DOHH2 (cell line): ENCODE measurements around the gene COL4A2.
"Not testable (repeated sequence)": the region's sequence is repeated elsewhere in the genome, so short reads cannot be mapped to it uniquely, and the experiment has no call there.

Source experiments
- H3F3A ChIP-seq: fragments of 200-600 bp; sonication (generic), shearing (Covaris generic); 2 replicates; pipeline ENCODE4 v1.6.0; 2016; ENCODE audit warnings: antibody characterized with exemption, mild to moderate bottlenecking; ENCODE audit not compliant: control insufficient read depth, insufficient read depth
- H3K27ac ChIP-seq: fragments of 200-600 bp; sonication (generic); 2 replicates; pipeline ENCODE4 v1.5.1; 2014; ENCODE audit warnings: low read depth, mild to moderate bottlenecking, low read length, moderate library complexity
- H3K27me3 ChIP-seq: fragments of 200-600 bp; sonication (generic); 2 replicates; pipeline ENCODE4 v1.6.1; 2014; ENCODE audit warnings: mild to moderate bottlenecking, low read length, mixed read lengths; ENCODE audit not compliant: control insufficient read depth
- H3K36me3 ChIP-seq: fragments of 200-600 bp; sonication (generic); 2 replicates; pipeline ENCODE4 v1.6.1; 2014; ENCODE audit warnings: mild to moderate bottlenecking, low read length, moderate library complexity, mixed read lengths; ENCODE audit not compliant: control insufficient read depth
- H3K4me1 ChIP-seq: fragments of 200-600 bp; sonication (generic); 2 replicates; pipeline ENCODE4 v1.6.1; 2014; ENCODE audit warnings: mild to moderate bottlenecking, low read length, mixed read lengths; ENCODE audit not compliant: control insufficient read depth
- H3K4me2 ChIP-seq: fragments of 200-600 bp; sonication (generic); 2 replicates; pipeline ENCODE4 v1.6.0; 2014; ENCODE audit warnings: mild to moderate bottlenecking, low read length, moderate library complexity
- H3K4me3 ChIP-seq: fragments of 200-600 bp; sonication (generic); 2 replicates; pipeline ENCODE4 v1.5.1; 2014; ENCODE audit warnings: mild to moderate bottlenecking, low read length, mixed read lengths
- H3K79me2 ChIP-seq: fragments of 200-600 bp; sonication (generic); 2 replicates; pipeline ENCODE4 v1.6.1; 2014; ENCODE audit warnings: mild to moderate bottlenecking, low read length, mixed read lengths; ENCODE audit not compliant: control insufficient read depth
- H3K9me2 ChIP-seq: fragments of 200-600 bp; sonication (generic); replicated peaks from 2 replicates; pipeline ENCODE4 v1.6.1; 2014; ENCODE audit warnings: mild to moderate bottlenecking, low read length, mixed read lengths; ENCODE audit not compliant: control insufficient read depth
- H3K9me3 ChIP-seq: fragments of 200-600 bp; sonication (generic); 2 replicates; pipeline ENCODE4 v1.6.1; 2014; ENCODE audit warnings: antibody characterized with exemption, low read length, mixed read lengths; ENCODE audit not compliant: control insufficient read depth, insufficient read depth
- H4K20me1 ChIP-seq: fragments of 200-600 bp; sonication (generic); 2 replicates; pipeline ENCODE4 v1.6.0; 2014; ENCODE audit warnings: low read depth, mild to moderate bottlenecking, antibody characterized with exemption, low read length, moderate library complexity; ENCODE audit not compliant: control insufficient read depth, insufficient read depth
- EZH2phosphoT487 ChIP-seq: fragments of 200-600 bp; sonication (generic); IDR thresholded peaks from 2 replicates; pipeline ENCODE4 v1.6.1; 2017; ENCODE audit warnings: borderline replicate concordance, mild to moderate bottlenecking, antibody characterized with exemption, low read length, moderate library complexity, mixed read lengths
- TF ChIP-seq, protein P1 (sequence below): fragments of 200-600 bp; sonication (generic); IDR thresholded peaks from one replicate; pipeline ENCODE4 v1.5.1; 2014; ENCODE audit warnings: antibody characterized with exemption, mild to moderate bottlenecking, low read depth, low read length; ENCODE audit not compliant: poor library complexity, severe bottlenecking

COL4A2 gene

DNA sequence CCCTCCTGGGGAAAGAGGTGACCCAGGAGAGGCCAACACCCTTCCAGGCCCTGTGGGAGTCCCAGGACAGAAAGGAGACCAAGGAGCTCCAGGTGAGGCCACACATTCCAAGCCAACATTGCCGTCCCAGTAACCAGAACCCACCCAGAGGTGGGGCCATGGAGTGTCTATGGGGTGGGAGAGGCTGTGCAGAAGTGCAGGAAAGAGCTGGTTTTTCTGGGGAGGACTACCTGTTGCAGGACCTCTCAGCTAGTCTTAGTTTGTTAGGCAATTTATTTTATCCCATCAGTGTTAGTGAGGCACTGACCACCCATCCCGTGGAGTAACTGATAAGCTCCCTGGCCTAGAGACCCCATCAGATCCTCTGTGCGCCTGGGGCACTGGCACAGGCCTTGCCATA, 188.3 kb downstream of the COL4A2 start:
- Histone ChIP-seq H3K4me2 (no peak overlapping the region), H3K4me3 (no peak overlapping the region), H4K20me1 (no peaks in the 10 kb centered on the region), H3K36me3 (no peaks in the 10 kb centered on the region), H3K4me1 (no peaks in the 10 kb centered on the region), H3K27me3 (no peaks in the 10 kb centered on the region), H3K9me2 (no peaks in the 10 kb centered on the region), H3F3A (no peaks in the 10 kb centered on the region), H3K27ac (no peak overlapping the region), H3K79me2 (no peaks in the 10 kb centered on the region), H3K9me3 (no peaks in the 10 kb centered on the region)
- no peak for TF ChIP-seq EZH2phosphoT487
- TF ChIP-seq, protein P1, sequence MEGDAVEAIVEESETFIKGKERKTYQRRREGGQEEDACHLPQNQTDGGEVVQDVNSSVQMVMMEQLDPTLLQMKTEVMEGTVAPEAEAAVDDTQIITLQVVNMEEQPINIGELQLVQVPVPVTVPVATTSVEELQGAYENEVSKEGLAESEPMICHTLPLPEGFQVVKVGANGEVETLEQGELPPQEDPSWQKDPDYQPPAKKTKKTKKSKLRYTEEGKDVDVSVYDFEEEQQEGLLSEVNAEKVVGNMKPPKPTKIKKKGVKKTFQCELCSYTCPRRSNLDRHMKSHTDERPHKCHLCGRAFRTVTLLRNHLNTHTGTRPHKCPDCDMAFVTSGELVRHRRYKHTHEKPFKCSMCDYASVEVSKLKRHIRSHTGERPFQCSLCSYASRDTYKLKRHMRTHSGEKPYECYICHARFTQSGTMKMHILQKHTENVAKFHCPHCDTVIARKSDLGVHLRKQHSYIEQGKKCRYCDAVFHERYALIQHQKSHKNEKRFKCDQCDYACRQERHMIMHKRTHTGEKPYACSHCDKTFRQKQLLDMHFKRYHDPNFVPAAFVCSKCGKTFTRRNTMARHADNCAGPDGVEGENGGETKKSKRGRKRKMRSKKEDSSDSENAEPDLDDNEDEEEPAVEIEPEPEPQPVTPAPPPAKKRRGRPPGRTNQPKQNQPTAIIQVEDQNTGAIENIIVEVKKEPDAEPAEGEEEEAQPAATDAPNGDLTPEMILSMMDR: no peak

DNA sequence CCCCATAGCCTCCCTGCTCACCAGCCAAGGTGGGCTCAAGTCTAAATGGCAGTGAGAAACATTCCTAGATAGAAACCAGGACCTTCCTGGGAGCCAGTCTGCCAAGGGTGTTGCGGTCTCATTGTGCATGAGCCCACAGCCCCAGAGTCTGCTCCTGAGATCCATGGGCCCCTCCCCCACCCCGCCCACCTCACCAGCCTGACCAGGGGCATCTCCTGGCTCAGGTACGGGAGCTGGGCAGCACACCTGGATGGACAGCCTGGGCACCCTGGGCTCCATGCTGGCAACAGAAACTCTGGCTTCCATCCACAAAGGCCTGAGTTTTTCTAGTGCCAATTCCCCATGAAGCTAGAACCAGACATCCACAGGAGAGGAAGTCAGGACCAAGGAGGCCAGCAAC, 188.8 kb downstream of the COL4A2 start:
- no peaks in the 10 kb centered on the region for H3F3A ChIP-seq
- H3K4me1 ChIP-seq: no peaks in the 10 kb centered on the region
- H3K9me2 ChIP-seq: no peaks in the 10 kb centered on the region
- no peaks in the 10 kb centered on the region for H3K27me3 ChIP-seq
- no peak overlapping the region for H3K4me3 ChIP-seq
- no peak for TF ChIP-seq EZH2phosphoT487
- TF ChIP-seq, protein P1: no peak
- no peaks in the 10 kb centered on the region for H3K36me3 ChIP-seq
- no peaks in the 10 kb centered on the region for H4K20me1 ChIP-seq
- H3K27ac ChIP-seq: no peak overlapping the region
- H3K4me2 ChIP-seq: no peak overlapping the region
- no peaks in the 10 kb centered on the region for H3K9me3 ChIP-seq
- H3K79me2 ChIP-seq: no peaks in the 10 kb centered on the region

DNA sequence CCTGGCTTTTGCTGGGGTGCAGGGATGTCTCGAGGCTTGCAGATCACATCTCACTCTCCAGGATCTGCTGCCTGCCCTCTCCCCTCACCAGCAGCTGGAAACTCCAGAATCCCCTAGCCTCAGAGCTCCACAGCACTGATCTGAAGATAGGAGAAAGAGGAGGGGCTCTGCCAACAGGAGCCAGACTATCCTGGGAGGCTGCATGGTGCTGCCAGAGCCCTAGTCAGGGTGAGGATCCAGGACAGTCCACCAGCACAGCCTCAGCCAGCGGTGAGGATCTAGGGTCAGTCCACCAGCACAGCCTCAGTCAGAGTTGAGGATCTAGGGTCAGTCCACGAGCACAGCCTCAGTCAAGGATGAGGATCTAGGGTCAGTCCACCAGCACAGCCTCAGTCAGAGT, 189.2 kb downstream of the COL4A2 start:
- H3K79me2 ChIP-seq: no peaks in the 10 kb centered on the region
- TF ChIP-seq, protein P1: no peak
- TF ChIP-seq EZH2phosphoT487: no peak
- no peaks in the 10 kb centered on the region for H3K9me3 ChIP-seq
- H3K4me1 ChIP-seq: no peaks in the 10 kb centered on the region
- no peaks in the 10 kb centered on the region for H4K20me1 ChIP-seq
- no peak overlapping the region for H3K4me3 ChIP-seq
- no peaks in the 10 kb centered on the region for H3K36me3 ChIP-seq
- H3K4me2 ChIP-seq: no peak overlapping the region
- H3F3A ChIP-seq: no peaks in the 10 kb centered on the region
- H3K27ac ChIP-seq: no peak overlapping the region
- H3K27me3 ChIP-seq: no peaks in the 10 kb centered on the region
- no peaks in the 10 kb centered on the region for H3K9me2 ChIP-seq

DNA sequence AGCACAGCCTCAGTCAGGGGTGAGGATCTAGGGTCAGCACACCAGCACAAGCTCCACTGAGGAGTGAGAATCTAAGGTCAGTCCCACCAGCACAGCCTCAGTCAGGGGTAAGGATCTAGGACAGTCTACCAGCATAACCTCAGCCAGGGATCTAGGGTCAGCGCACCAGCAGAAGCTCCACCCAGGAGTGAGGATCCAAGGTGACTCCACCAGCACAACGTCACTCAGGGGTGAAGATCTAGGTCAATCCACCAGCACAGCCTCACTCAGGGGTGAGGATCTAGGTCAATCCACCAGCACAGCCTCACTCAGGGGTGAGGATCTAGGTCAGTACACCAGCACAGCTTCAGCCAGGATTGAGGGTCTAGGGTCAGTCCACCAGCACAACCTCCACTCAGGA, 189.9 kb downstream of the COL4A2 start:
- no peaks in the 10 kb centered on the region for H3K4me1 ChIP-seq
- H3K4me2 ChIP-seq: no peak overlapping the region

DNA sequence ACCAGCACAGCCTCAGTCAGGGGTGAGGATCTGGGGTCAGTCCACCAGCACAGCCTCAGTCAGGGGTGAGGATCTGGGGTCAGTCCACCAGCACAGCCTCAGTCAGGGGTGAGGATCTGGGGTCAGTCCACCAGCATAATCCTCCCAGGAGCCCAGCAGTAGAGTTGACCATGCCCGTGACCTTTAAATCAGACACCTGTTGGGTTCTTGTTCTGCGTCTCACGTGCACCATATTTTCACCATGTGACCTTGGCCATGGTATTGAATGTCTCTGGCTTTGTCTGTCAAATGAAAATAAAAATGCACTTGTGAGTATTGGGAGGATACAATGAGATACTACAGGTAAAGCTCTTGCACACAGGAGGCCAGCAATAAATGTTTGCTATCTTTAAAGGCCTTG, 190.8 kb downstream of the COL4A2 start:
- not testable (repeated sequence) for H3K4me3 ChIP-seq

More for the DNA sequence above, 189.9 kb downstream of the COL4A2 start:
- Histone ChIP-seq H3K27me3 (no peaks in the 10 kb centered on the region), H3K4me3 (no peak overlapping the region), H3K9me2 (no peaks in the 10 kb centered on the region), H3F3A (no peaks in the 10 kb centered on the region), H4K20me1 (no peaks in the 10 kb centered on the region), H3K27ac (no peak overlapping the region), H3K9me3 (no peaks in the 10 kb centered on the region), H3K36me3 (no peaks in the 10 kb centered on the region), H3K79me2 (no peaks in the 10 kb centered on the region)
- TF ChIP-seq, protein P1: no peak
- no peak for TF ChIP-seq EZH2phosphoT487

More for the DNA sequence above, 190.8 kb downstream of the COL4A2 start:
- H3K36me3 ChIP-seq, H3K79me2 ChIP-seq, H3K4me1 ChIP-seq, H4K20me1 ChIP-seq, H3K27ac ChIP-seq, H3K27me3 ChIP-seq, H3K9me2 ChIP-seq, H3K4me2 ChIP-seq, H3F3A ChIP-seq, H3K9me3 ChIP-seq: not testable (repeated sequence)
